ENCODE measurements around the gene TNFRSF1B. TPM values are rescaled to one million over a fixed set of nuclear protein-coding genes. Genes with fewer than 3 reads are reported as not detected.

Gene TNFRSF1B
- total RNA-seq, 4 donors from 2014 or later = 27.4 to 62.1 (median 43.5) TPM

DNA sequence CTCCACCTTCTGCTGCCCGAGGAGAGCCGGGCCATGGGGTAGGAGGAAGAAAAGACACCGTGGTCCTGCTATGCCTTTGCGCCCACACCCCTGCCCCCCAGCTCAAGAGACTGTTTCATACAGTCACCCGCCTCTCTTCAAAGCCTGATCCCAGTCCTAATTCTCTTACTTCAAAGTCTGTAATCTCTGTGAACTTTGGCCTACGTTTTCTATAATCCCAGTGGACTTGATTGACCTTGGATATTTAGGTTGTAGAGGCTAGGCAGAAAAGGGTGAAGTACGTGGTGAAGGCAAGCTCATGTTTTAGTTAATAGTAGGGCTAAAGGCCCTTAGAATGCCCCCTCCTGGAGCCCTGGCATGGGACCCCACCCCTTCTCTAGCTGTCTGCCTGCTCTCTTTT, 91.5 kb downstream of the TNFRSF1B start:
- 81 to 85% methylated on average over 7 of the region's 7 CpGs for WGBS, 2 donors
- TF ChIP-seq, protein P1, sequence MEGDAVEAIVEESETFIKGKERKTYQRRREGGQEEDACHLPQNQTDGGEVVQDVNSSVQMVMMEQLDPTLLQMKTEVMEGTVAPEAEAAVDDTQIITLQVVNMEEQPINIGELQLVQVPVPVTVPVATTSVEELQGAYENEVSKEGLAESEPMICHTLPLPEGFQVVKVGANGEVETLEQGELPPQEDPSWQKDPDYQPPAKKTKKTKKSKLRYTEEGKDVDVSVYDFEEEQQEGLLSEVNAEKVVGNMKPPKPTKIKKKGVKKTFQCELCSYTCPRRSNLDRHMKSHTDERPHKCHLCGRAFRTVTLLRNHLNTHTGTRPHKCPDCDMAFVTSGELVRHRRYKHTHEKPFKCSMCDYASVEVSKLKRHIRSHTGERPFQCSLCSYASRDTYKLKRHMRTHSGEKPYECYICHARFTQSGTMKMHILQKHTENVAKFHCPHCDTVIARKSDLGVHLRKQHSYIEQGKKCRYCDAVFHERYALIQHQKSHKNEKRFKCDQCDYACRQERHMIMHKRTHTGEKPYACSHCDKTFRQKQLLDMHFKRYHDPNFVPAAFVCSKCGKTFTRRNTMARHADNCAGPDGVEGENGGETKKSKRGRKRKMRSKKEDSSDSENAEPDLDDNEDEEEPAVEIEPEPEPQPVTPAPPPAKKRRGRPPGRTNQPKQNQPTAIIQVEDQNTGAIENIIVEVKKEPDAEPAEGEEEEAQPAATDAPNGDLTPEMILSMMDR (IDR thresholded peaks at IDR 0.05) = no peak
- TF ChIP-seq EP300 (IDR thresholded peaks at IDR 0.05) (no peak), POLR2A (IDR thresholded peaks at IDR 0.05) (no peak)

More for the DNA sequence above, 91.5 kb downstream of the TNFRSF1B start:
- Histone ChIP-seq H3K27me3 (no peaks in the 10 kb centered on the region), H3K4me1 (no peaks in the 10 kb centered on the region), H3K36me3 (peaks cover 0 to 99% (median 23%) of the 10 kb centered on the region in 3 donors), H3K4me3 (no peak overlapping the region), H3K9me3 (no peaks in the 10 kb centered on the region), H3K27ac (no peak overlapping the region)
- DNase-seq (ENCODE audit: low spot score in 2 of 2) = no peak

Small RNAs within 50 kb of the gene (small RNA-seq; reads per million reads assigned to genes)
- gene MIR4632 = not detected
- not detected for gene RF00156

Other genes starting within 250 kb of the TNFRSF1B start
- 10 to 100 TPM; 50.0 to 73.7 (median 55.6) TPM for gene KIAA2013, start 240.6 kb upstream of the TNFRSF1B start, total RNA-seq
- 10 to 100 TPM; 52.8 to 87.9 (median 64.0) TPM for gene PLOD1, start 232.3 kb upstream of the TNFRSF1B start, total RNA-seq
- gene MFN2, start 186.5 kb upstream of the TNFRSF1B start, total RNA-seq = 10 to 100 TPM; 53.8 to 71.6 (median 58.7) TPM
- gene MIIP, start 147.5 kb upstream of the TNFRSF1B start, total RNA-seq = 10 to 100 TPM; 53.3 to 95.4 (median 67.1) TPM
- 1 to 10 TPM in 2 of 4 donors, under 1 TPM in 1, not detected in 1; 0.84 to 4.9 (median 1.8) TPM for gene TNFRSF8, start 103.7 kb upstream of the TNFRSF1B start, total RNA-seq
- gene VPS13D, start 63.0 kb downstream of the TNFRSF1B start, total RNA-seq = 100 to 1,000 TPM in 3 of 4 donors, 10 to 100 TPM in 1; 99.2 to 132 (median 110) TPM

Measured in tibial nerve (tissue), 4 donors.